ENCODE results near the gene TTC5. TPM values are rescaled to one million over a fixed set of nuclear protein-coding genes. Genes with fewer than 3 reads are reported as not detected.

TTC5 gene
- total RNA-seq, 1 donor from 2014 or later: 26.1 TPM

DNA sequence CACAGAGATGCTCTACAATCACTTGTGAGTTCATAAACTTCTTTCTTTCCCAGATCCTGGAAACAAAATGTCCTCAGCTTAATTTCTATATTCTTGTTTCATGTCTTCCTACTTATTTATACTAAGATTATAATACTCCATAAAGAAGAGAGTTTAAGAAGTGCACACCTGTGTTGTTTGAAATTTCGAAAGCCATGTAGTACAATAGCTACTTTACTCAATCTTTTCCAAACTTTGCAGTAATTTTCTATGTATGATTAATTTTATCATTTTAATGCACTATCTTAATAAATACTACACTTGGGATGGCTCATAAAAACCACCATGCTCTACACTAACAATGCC lies 300 bp upstream of the TTC5 start:
- H2AFZ ChIP-seq (ENCODE audit: low read depth, low read length): no peak overlapping the region
- H3K27ac ChIP-seq (ENCODE audit: low read depth, low read length): no peak overlapping the region
- H3K9me3 ChIP-seq (ENCODE audit: insufficient read depth, low read depth, low read length): no peaks in the 10 kb centered on the region
- DNase-seq (ENCODE audit: low read depth) (no peak), FAIRE-seq (no peak)
- H3K79me2 ChIP-seq (ENCODE audit: insufficient read depth, low read length): peaks cover 23% of the 10 kb centered on the region
- Mint-ChIP-seq H3K4me3 (ENCODE audit: unreplicated experiment) (peak overlapping the region; percentile 92), H3K4me1 (ENCODE audit: low read depth, unreplicated experiment) (peaks cover 13% of the 10 kb centered on the region), H3K27me3 (ENCODE audit: low read depth, unreplicated experiment) (no peaks in the 10 kb centered on the region), H3K36me3 (ENCODE audit: low read depth, unreplicated experiment) (no peaks in the 10 kb centered on the region), H3K9me3 (ENCODE audit: unreplicated experiment) (no peaks in the 10 kb centered on the region), H3K27ac (ENCODE audit: unreplicated experiment) (no peak overlapping the region)
- TF ChIP-seq EZH2 (IDR thresholded peaks at IDR 0.05; ENCODE audit: insufficient read depth, low read length): no peak
- TF ChIP-seq CTCF (IDR thresholded peaks at IDR 0.05; ENCODE audit: insufficient read depth, low read depth, low read length): no peak
- H3K9ac ChIP-seq (ENCODE audit: low read length): no peak overlapping the region
- no peaks in the 10 kb centered on the region for H3K27me3 ChIP-seq (ENCODE audit: insufficient read depth, low read length)
- H4K20me1 ChIP-seq (ENCODE audit: insufficient read depth, low read length): no peaks in the 10 kb centered on the region
- H3K4me3 ChIP-seq (ENCODE audit: insufficient read depth, low read depth, low read length): peak overlapping the region; percentile 73
- H3K4me2 ChIP-seq (ENCODE audit: low read length): no peak overlapping the region
- peaks cover 3% of the 10 kb centered on the region for H3K36me3 ChIP-seq (ENCODE audit: insufficient read depth, low read length)
- peaks cover 5% of the 10 kb centered on the region for H3K4me1 ChIP-seq (ENCODE audit: insufficient read depth, low read length)

- Histone ChIP-seq H3K9ac (ENCODE audit: low read length) (no peak overlapping the region), H3K79me2 (ENCODE audit: insufficient read depth, low read length) (peaks cover 23% of the 10 kb centered on the region), H2AFZ (ENCODE audit: low read depth, low read length) (no peak overlapping the region), H4K20me1 (ENCODE audit: insufficient read depth, low read length) (no peaks in the 10 kb centered on the region), H3K4me3 (ENCODE audit: insufficient read depth, low read depth, low read length) (no peak overlapping the region), H3K36me3 (ENCODE audit: insufficient read depth, low read length) (peaks cover 27% of the 10 kb centered on the region), H3K4me1 (ENCODE audit: insufficient read depth, low read length) (peaks cover 5% of the 10 kb centered on the region), H3K27me3 (ENCODE audit: insufficient read depth, low read length) (no peaks in the 10 kb centered on the region), H3K9me3 (ENCODE audit: insufficient read depth, low read depth, low read length) (no peaks in the 10 kb centered on the region), H3K4me2 (ENCODE audit: low read length) (peak overlapping the region; percentile 39), H3K27ac (ENCODE audit: low read depth, low read length) (no peak overlapping the region)
- TF ChIP-seq EZH2 (IDR thresholded peaks at IDR 0.05; ENCODE audit: insufficient read depth, low read length) (no peak), CTCF (IDR thresholded peaks at IDR 0.05; ENCODE audit: insufficient read depth, low read depth, low read length) (no peak)
- Mint-ChIP-seq H3K27ac (ENCODE audit: unreplicated experiment) (peak overlapping the region; percentile 6), H3K9me3 (ENCODE audit: unreplicated experiment) (no peaks in the 10 kb centered on the region), H3K36me3 (ENCODE audit: low read depth, unreplicated experiment) (peaks cover 8% of the 10 kb centered on the region), H3K27me3 (ENCODE audit: low read depth, unreplicated experiment) (no peaks in the 10 kb centered on the region), H3K4me3 (ENCODE audit: unreplicated experiment) (no peak overlapping the region), H3K4me1 (ENCODE audit: low read depth, unreplicated experiment) (peaks cover 13% of the 10 kb centered on the region)
- DNase-seq (ENCODE audit: low read depth) (peak; percentile 39), FAIRE-seq (no peak)
These were observed 3.6 kb downstream of the TTC5 start for GRCh38 chr14:20302042-20302755.

DNA sequence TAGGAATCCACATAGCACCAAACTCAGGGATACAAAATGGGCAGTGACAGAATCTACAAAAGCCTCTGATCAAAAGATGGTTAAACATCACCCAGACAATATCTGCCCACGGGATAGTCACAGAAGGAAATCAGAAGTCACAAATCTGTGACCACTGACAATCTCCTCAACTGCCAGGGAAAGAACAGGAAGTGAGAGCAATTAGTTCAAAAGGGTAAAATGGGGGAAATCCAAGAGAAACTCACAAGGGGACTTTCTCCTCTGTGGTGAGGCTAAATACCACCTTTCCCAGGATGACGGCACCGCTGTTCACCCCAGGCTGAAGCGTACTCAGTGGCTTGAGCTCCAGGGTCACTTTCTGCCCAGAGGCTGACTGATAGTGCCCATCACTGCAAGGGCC lies 10.7 kb downstream of the TTC5 start:
- Histone ChIP-seq H2AFZ (ENCODE audit: low read depth, low read length) (no peak overlapping the region), H3K27me3 (ENCODE audit: insufficient read depth, low read length) (no peaks in the 10 kb centered on the region), H3K9ac (ENCODE audit: low read length) (no peak overlapping the region), H4K20me1 (ENCODE audit: insufficient read depth, low read length) (no peaks in the 10 kb centered on the region), H3K4me2 (ENCODE audit: low read length) (no peak overlapping the region), H3K36me3 (ENCODE audit: insufficient read depth, low read length) (peaks cover 39% of the 10 kb centered on the region), H3K79me2 (ENCODE audit: insufficient read depth, low read length) (no peaks in the 10 kb centered on the region), H3K9me3 (ENCODE audit: insufficient read depth, low read depth, low read length) (no peaks in the 10 kb centered on the region), H3K4me3 (ENCODE audit: insufficient read depth, low read depth, low read length) (no peak overlapping the region), H3K27ac (ENCODE audit: low read depth, low read length) (no peak overlapping the region), H3K4me1 (ENCODE audit: insufficient read depth, low read length) (no peaks in the 10 kb centered on the region)
- no peaks in the 10 kb centered on the region for H3K9me3 Mint-ChIP-seq (ENCODE audit: unreplicated experiment)
- H3K36me3 Mint-ChIP-seq (ENCODE audit: low read depth, unreplicated experiment): peaks cover 9% of the 10 kb centered on the region
- FAIRE-seq (no peak), DNase-seq (ENCODE audit: low read depth) (no peak)
- no peaks in the 10 kb centered on the region for H3K27me3 Mint-ChIP-seq (ENCODE audit: low read depth, unreplicated experiment)
- H3K4me3 Mint-ChIP-seq (ENCODE audit: unreplicated experiment): no peak overlapping the region
- TF ChIP-seq CTCF (IDR thresholded peaks at IDR 0.05; ENCODE audit: insufficient read depth, low read depth, low read length): no peak
- no peak for TF ChIP-seq EZH2 (IDR thresholded peaks at IDR 0.05; ENCODE audit: insufficient read depth, low read length)
- no peaks in the 10 kb centered on the region for H3K4me1 Mint-ChIP-seq (ENCODE audit: low read depth, unreplicated experiment)
- H3K27ac Mint-ChIP-seq (ENCODE audit: unreplicated experiment): no peak overlapping the region
